Muscle layer of duodenum (tissue), 2 donors: Measurements from ENCODE around the gene ERI3.

Experiments used
- H3K27ac ChIP-seq: one replicate; pipeline ENCODE4 v1.7.0; 2013; ENCODE audit warnings: mild to moderate bottlenecking, low read length
- H3K27me3 ChIP-seq: one replicate; pipeline ENCODE4 v1.7.0; 2013; ENCODE audit warnings: low read depth, mild to moderate bottlenecking, control low read depth, low read length
- H3K36me3 ChIP-seq, 2 donors: one replicate each; pipeline ENCODE4 v1.7.0; 2013; ENCODE audit warnings: low read length in 2 of 2, control low read depth in 1 of 2, mild to moderate bottlenecking in 1 of 2; ENCODE audit not compliant: insufficient read depth in 2 of 2, control insufficient read depth in 1 of 2
- H3K4me1 ChIP-seq, 2 donors: one replicate each; pipeline ENCODE4 v1.7.0; 2013; ENCODE audit warnings: low read length in 2 of 2, mild to moderate bottlenecking in 2 of 2, control low read depth in 1 of 2, moderate library complexity in 1 of 2; ENCODE audit not compliant: insufficient read depth in 2 of 2, control insufficient read depth in 1 of 2
- H3K4me3 ChIP-seq, 2 donors: one replicate each; pipeline ENCODE4 v1.7.0; 2013; ENCODE audit warnings: low read length in 2 of 2, low read depth in 1 of 2, mild to moderate bottlenecking in 1 of 2
- H3K9me3 ChIP-seq, 2 donors: one replicate each; pipeline ENCODE4 v1.7.0; 2013; ENCODE audit warnings: low read length in 2 of 2, control low read depth in 1 of 2, mild to moderate bottlenecking in 1 of 2; ENCODE audit not compliant: control insufficient read depth in 1 of 2
- donor health status: healthy.

The ERI3 gene

GRCh38 chr1:44346878-44347277, 8.2 kb downstream of the ERI3 start:
- H3K9me3 ChIP-seq, result no peaks in the 10 kb centered on the region
- H3K27me3 ChIP-seq, result no peaks in the 10 kb centered on the region
- H3K4me1 ChIP-seq, result peaks cover 0 to 20% of the 10 kb centered on the region in 2 donors
- no peak overlapping the region for H3K4me3 ChIP-seq
- no peaks in the 10 kb centered on the region for H3K36me3 ChIP-seq
- H3K27ac ChIP-seq, result no peak overlapping the region

- Histone ChIP-seq H3K4me1 (peaks cover 0 to 20% of the 10 kb centered on the region in 2 donors), H3K27ac (no peak overlapping the region), H3K36me3 (no peaks in the 10 kb centered on the region), H3K4me3 (no peak overlapping the region), H3K9me3 (no peaks in the 10 kb centered on the region), H3K27me3 (no peaks in the 10 kb centered on the region)
Observed at GRCh38 chr1:44346184-44346583, 8.9 kb downstream of the ERI3 start.

DNA sequence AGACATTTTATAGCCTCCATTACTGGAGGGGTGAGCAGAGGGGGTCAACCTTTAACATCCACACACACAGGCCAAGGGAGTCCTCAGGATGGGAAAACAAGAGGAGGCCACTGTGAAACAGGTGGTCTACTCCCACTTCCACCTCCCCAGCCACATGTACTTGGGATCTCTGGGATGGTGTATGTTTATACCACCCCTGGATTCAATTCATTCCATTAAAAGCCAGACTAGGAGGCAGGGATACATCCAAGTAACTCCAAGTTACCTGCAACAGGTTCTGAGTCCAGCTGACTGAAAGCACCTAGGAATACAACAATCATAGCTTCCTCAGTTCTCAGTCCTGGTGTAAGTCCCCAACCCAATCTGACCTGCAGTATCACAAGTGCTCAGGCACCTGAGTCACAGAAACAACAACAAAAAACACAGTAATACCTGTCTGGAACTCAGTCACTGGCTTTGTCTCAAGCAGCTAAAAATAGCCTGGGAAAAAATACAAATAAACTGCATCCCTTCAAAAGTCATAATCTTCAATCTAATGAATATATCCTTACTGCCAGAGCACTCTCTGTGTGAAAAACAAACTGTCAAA, 9.8 kb downstream of the ERI3 start:
- H3K36me3 ChIP-seq, result no peaks in the 10 kb centered on the region
- H3K9me3 ChIP-seq, result no peaks in the 10 kb centered on the region
- peaks cover 0 to 20% of the 10 kb centered on the region in 2 donors for H3K4me1 ChIP-seq
- no peak overlapping the region for H3K4me3 ChIP-seq
- no peaks in the 10 kb centered on the region for H3K27me3 ChIP-seq
- no peak overlapping the region for H3K27ac ChIP-seq

- peaks cover 20 to 34% of the 10 kb centered on the region in 2 donors for H3K36me3 ChIP-seq
- no peaks in the 10 kb centered on the region for H3K9me3 ChIP-seq
- no peaks in the 10 kb centered on the region for H3K27me3 ChIP-seq
- H3K4me1 ChIP-seq, result peaks cover 0 to 4% of the 10 kb centered on the region in 2 donors
- no peak overlapping the region for H3K4me3 ChIP-seq
- H3K27ac ChIP-seq, result no peak overlapping the region
Observed at GRCh38 chr1:44339731-44340130, 15.3 kb downstream of the ERI3 start.

GRCh38 chr1:44338136-44338535, 16.9 kb downstream of the ERI3 start:
- H3K27ac ChIP-seq, result no peak overlapping the region
- H3K27me3 ChIP-seq, result no peaks in the 10 kb centered on the region
- no peak overlapping the region for H3K4me3 ChIP-seq
- H3K9me3 ChIP-seq, result no peaks in the 10 kb centered on the region
- no peaks in the 10 kb centered on the region for H3K4me1 ChIP-seq
- peaks cover 25 to 43% of the 10 kb centered on the region in 2 donors for H3K36me3 ChIP-seq

DNA sequence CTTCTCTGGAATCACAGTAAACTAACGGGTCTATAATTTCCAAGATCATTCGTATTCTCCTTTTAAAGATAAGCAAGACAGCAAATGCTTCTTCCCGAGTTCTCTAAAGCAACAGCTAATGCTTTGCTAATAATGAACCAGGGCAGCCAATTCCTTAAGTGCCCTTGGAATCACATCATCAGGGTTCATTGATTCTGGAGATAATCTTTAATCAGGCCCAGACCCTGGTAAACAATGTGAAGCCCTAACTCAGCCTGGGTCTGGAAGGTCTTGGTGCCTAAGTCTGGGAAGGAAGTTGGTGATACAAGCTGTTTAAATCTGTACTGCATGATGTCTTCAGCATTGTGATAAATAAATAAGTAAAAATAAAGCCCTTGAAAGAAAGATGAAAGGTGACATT, 18.4 kb downstream of the ERI3 start:
- H3K27me3 ChIP-seq, result no peaks in the 10 kb centered on the region
- no peak overlapping the region for H3K27ac ChIP-seq
- H3K4me1 ChIP-seq, result no peaks in the 10 kb centered on the region
- H3K9me3 ChIP-seq, result no peaks in the 10 kb centered on the region
- peaks cover 25 to 53% of the 10 kb centered on the region in 2 donors for H3K36me3 ChIP-seq
- H3K4me3 ChIP-seq, result no peak overlapping the region

GRCh38 chr1:44334968-44335367, 20.1 kb downstream of the ERI3 start:
- Histone ChIP-seq H3K36me3 (peaks cover 25 to 53% of the 10 kb centered on the region in 2 donors), H3K27ac (no peak overlapping the region), H3K4me1 (no peaks in the 10 kb centered on the region), H3K4me3 (no peak overlapping the region), H3K9me3 (no peaks in the 10 kb centered on the region), H3K27me3 (no peaks in the 10 kb centered on the region)

GRCh38 chr1:44333376-44333775, 21.7 kb downstream of the ERI3 start:
- Histone ChIP-seq H3K36me3 (peaks cover 18 to 46% of the 10 kb centered on the region in 2 donors), H3K27me3 (no peaks in the 10 kb centered on the region), H3K4me3 (no peak overlapping the region), H3K27ac (no peak overlapping the region), H3K4me1 (peaks cover 0 to 3% of the 10 kb centered on the region in 2 donors), H3K9me3 (no peaks in the 10 kb centered on the region)

DNA sequence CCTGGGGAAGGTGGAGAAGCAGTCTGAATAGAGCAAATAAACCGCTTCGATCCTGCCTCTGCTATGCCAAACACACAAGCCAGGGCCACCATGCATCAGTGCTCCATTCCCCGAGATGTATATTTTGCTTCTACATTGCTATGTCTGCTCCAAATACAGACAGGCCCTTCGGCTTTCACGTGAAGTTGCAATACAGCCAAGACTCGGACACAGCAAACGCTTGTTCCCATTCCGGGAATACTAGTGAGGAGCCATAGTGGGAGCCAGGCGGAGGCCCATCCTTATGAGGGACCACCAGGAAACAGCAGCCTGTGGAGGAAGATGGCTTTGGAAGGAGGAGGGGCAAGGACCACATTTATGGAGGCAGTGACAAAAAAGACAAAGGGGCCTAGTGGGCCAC, 22.6 kb downstream of the ERI3 start:
- no peaks in the 10 kb centered on the region for H3K9me3 ChIP-seq
- peaks cover 12 to 39% of the 10 kb centered on the region in 2 donors for H3K36me3 ChIP-seq
- H3K4me1 ChIP-seq, result peaks cover 0 to 11% of the 10 kb centered on the region in 2 donors
- H3K27ac ChIP-seq, result no peak overlapping the region
- no peak overlapping the region for H3K4me3 ChIP-seq
- H3K27me3 ChIP-seq, result no peaks in the 10 kb centered on the region

DNA sequence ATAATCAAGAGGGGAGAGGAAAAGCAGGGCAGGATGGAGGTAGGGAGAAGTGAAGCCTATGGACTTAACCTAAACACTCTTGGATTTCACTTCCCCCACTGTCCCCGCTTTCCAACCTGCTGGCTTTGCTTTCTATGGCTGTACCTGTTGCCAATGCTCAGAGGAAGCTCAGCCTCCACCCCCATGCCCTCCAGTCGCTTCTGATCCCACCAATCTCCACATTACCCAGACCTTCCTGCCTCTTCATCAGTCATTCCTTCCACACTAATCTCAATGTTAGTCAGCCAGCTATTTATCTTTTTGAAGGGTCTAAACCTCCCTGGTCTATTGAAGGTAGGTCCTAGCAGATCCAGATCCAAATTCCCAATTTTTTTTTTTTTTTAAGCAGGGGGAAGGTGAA, 24.1 kb downstream of the ERI3 start:
- H3K4me3 ChIP-seq, result no peak overlapping the region
- H3K9me3 ChIP-seq, result no peaks in the 10 kb centered on the region
- H3K27ac ChIP-seq, result no peak overlapping the region
- H3K4me1 ChIP-seq, result peaks cover 0 to 12% of the 10 kb centered on the region in 2 donors
- no peaks in the 10 kb centered on the region for H3K27me3 ChIP-seq
- H3K36me3 ChIP-seq, result peaks cover 6 to 25% of the 10 kb centered on the region in 2 donors

GRCh38 chr1:44328671-44329416, 26.2 kb downstream of the ERI3 start:
- Histone ChIP-seq H3K4me3 (no peak overlapping the region), H3K27me3 (no peaks in the 10 kb centered on the region), H3K9me3 (no peaks in the 10 kb centered on the region), H3K4me1 (peaks cover 0 to 12% of the 10 kb centered on the region in 2 donors), H3K36me3 (peaks cover 0 to 12% of the 10 kb centered on the region in 2 donors), H3K27ac (no peak overlapping the region)
